HFF-Myc (cell line): ENCODE measurements around the gene TGM4.

Experiments
- DNase-seq: peaks from one replicate; pipeline ENCODE4 v3.0.0-alpha.2; 2011; ENCODE audit warnings: low read depth; ENCODE audit errors: extremely low read depth
- H3K4me3 ChIP-seq: replicated peaks from 2 replicates; pipeline ENCODE4 v1.5.1; 2011; ENCODE audit warnings: low read depth, mild to moderate bottlenecking, control low read depth, low read length
- CTCF ChIP-seq: IDR thresholded peaks from 2 replicates; pipeline ENCODE4 v1.5.1; 2012; ENCODE audit warnings: mild to moderate bottlenecking, low read depth, low read length, control low read depth; ENCODE audit errors: missing control alignments

Gene TGM4

GRCh38 chr3:44960387-44961026, 86.1 kb downstream of the TGM4 start:
- no peak for TF ChIP-seq CTCF
- no peak for DNase-seq
- H3K4me3 ChIP-seq = no peak overlapping the region

- TF ChIP-seq CTCF = no peak
- DNase-seq = no peak
- no peak overlapping the region for H3K4me3 ChIP-seq
These were observed 87.5 kb downstream of the TGM4 start for GRCh38 chr3:44961888-44962287.

- H3K4me3 ChIP-seq = no peak overlapping the region
- DNase-seq = no peak
- TF ChIP-seq CTCF = no peak
These were observed 88.4 kb downstream of the TGM4 start for GRCh38 chr3:44962621-44963393.

- no peak for TF ChIP-seq CTCF
These were observed 89.3 kb downstream of the TGM4 start for GRCh38 chr3:44963571-44964325.

More at GRCh38 chr3:44963571-44964325, 89.3 kb downstream of the TGM4 start:
- no peak overlapping the region for H3K4me3 ChIP-seq
- DNase-seq = no peak
